Panc1 (cell line): Measurements from ENCODE around the gene OR13H1. TPM values are rescaled to one million over a fixed set of nuclear protein-coding genes. Genes with fewer than 3 reads are reported as not detected.

Experiments used
- ATAC-seq: fragments of 200-7000 bp; cut with Tn5 transposase; 2 replicates; pipeline ENCODE4 v1.9.1; 2020; ENCODE audit warnings: mild to moderate bottlenecking, moderate library complexity
- BruUV-seq: library from RNA; stranded (reverse); fragments of 400-500 nt; replicated peaks from 2 replicates; lab custom pipeline; 2021; lab: Mats Ljungman, UMichigan
- CTCF ChIA-PET: fragments of 300-600 bp; sonication (Branson Sonifier 250); formaldehyde crosslinking; loops from one replicate; lab custom pipeline; 2022; ENCODE audit warnings: antibody characterized with exemption; lab: Charles Lee
- POLR2A ChIA-PET: fragments of 300-600 bp; sonication (Branson Sonifier 250); formaldehyde crosslinking; loops from one replicate; lab custom pipeline; 2022; ENCODE audit warnings: antibody characterized with exemption; lab: Charles Lee
- DNase-seq: peaks from one replicate; pipeline ENCODE4 v3.0.0-alpha.2; 2010; ENCODE audit warnings: low read depth, low spot score
- H3K27ac ChIP-seq: 2 replicates; pipeline ENCODE4 v1.5.1; 2011; ENCODE audit warnings: mild to moderate bottlenecking, low read length, inconsistent platforms
- H3K27me3 ChIP-seq: fragments of 200-500 bp; sonication (Bioruptor generic); 2 replicates; pipeline ENCODE4 v1.6.0; 2014; ENCODE audit warnings: low read length, inconsistent platforms; ENCODE audit not compliant: control insufficient read depth, insufficient read depth
- H3K36me3 ChIP-seq: fragments of 200-500 bp; sonication (Bioruptor generic); 2 replicates; pipeline ENCODE4 v1.5.1; 2014; ENCODE audit warnings: inconsistent platforms, mild to moderate bottlenecking, low read length, moderate library complexity; ENCODE audit not compliant: control insufficient read depth, insufficient read depth
- H3K4me1 ChIP-seq: 2 replicates; pipeline ENCODE4 v1.5.1; 2011; ENCODE audit warnings: inconsistent platforms, mild to moderate bottlenecking, low read length, moderate library complexity; ENCODE audit not compliant: control insufficient read depth, insufficient read depth
- H3K4me3 ChIP-seq, 2 experiments: 2 replicates each; pipeline ENCODE4 v1.5.1; 2011 to 2012; ENCODE audit warnings: low read depth in 2 of 2, low read length in 2 of 2, mild to moderate bottlenecking in 2 of 2, inconsistent platforms in 1 of 2, moderate library complexity in 1 of 2
- H3K9me3 ChIP-seq: fragments of 200-500 bp; sonication (Bioruptor generic); 2 replicates; pipeline ENCODE4 v1.5.1; 2014; ENCODE audit warnings: low read depth, mild to moderate bottlenecking, inconsistent platforms, low read length, moderate library complexity; ENCODE audit not compliant: control insufficient read depth, insufficient read depth
- CTCF ChIP-seq: fragments of 450-650 bp; IDR thresholded peaks from 2 replicates; pipeline ENCODE4 v1.5.1; 2017; ENCODE audit warnings: mild to moderate bottlenecking
- POLR2AphosphoS5 ChIP-seq: IDR thresholded peaks from 2 replicates; pipeline ENCODE4 v1.6.1; 2012; ENCODE audit warnings: mild to moderate bottlenecking, low read depth, low read length, moderate library complexity
- REST ChIP-seq, 2 experiments: IDR thresholded peaks; 2 replicates each; pipeline ENCODE4 v1.6.1; 2011 to 2012; ENCODE audit warnings: low read depth in 2 of 2, control low read depth in 1 of 2, low read length in 1 of 2, mild to moderate bottlenecking in 1 of 2, moderate library complexity in 1 of 2; ENCODE audit not compliant: insufficient read depth in 1 of 2
- SIN3A ChIP-seq: IDR thresholded peaks from 2 replicates; pipeline ENCODE4 v1.6.1; 2012; ENCODE audit warnings: low read depth, mild to moderate bottlenecking, low read length, moderate library complexity, borderline replicate concordance; ENCODE audit not compliant: insufficient read depth
- TCF7L2 ChIP-seq: IDR thresholded peaks from 2 replicates; pipeline ENCODE4 v1.6.1; 2011; ENCODE audit warnings: mild to moderate bottlenecking, low read depth, low read length, inconsistent platforms
- in situ Hi-C: cut with HindIII; loops from 2 replicates; pipeline ENCODE4 v1.10.0; 2016; ENCODE audit warnings: low sequenced_read_pairs, low pct_unique_long_range_greater_than_20kb
- intact Hi-C: fragments of 100-400 bp; cut with micrococcal nuclease; formaldehyde crosslinking; loops from one replicate; pipeline ENCODE4 v1.10.0; 2022; ENCODE audit not compliant: unreplicated experiment
- total RNA-seq: library from RNA; stranded (reverse); gene quantifications from one replicate; pipeline ENCODE4 v1.2.1, GENCODE V29; 2021; ENCODE audit not compliant: unreplicated experiment

The OR13H1 gene
- total RNA-seq, 1 experiment from 2014 or later: not detected

- TF ChIP-seq TCF7L2 (no peak), SIN3A (no peak), CTCF (no peak)
- in situ Hi-C loops (no loop called here), intact Hi-C loops (no loop called here)
- Histone ChIP-seq H3K9me3 (no peaks in the 10 kb centered on the region), H3K27ac (no peak overlapping the region), H3K36me3 (no peaks in the 10 kb centered on the region), H3K4me1 (no peaks in the 10 kb centered on the region), H3K4me3 (no peak overlapping the region), H3K27me3 (no peaks in the 10 kb centered on the region)
- ATAC-seq (no peak), DNase-seq (no peak)
- ChIA-PET POLR2A (no interaction called here), CTCF (no interaction called here)
- BruUV-seq: no TSS peak
Measured at GRCh38 chrX:131513159-131513914, 30.5 kb upstream of the OR13H1 start.

- no TSS peak for BruUV-seq
- POLR2A ChIA-PET: no interaction called here
Measured at GRCh38 chrX:131521824-131522223, 22.1 kb upstream of the OR13H1 start.

More at GRCh38 chrX:131521824-131522223, 22.1 kb upstream of the OR13H1 start:
- CTCF ChIA-PET: no interaction called here
- Histone ChIP-seq H3K9me3 (no peaks in the 10 kb centered on the region), H3K27ac (no peak overlapping the region), H3K4me3 (no peak overlapping the region), H3K36me3 (no peaks in the 10 kb centered on the region), H3K4me1 (no peaks in the 10 kb centered on the region), H3K27me3 (no peaks in the 10 kb centered on the region; the same call in 1 of the 2 replicates)
- TF ChIP-seq CTCF: no peak
- TF ChIP-seq SIN3A: no peak
- TF ChIP-seq TCF7L2: no peak
- TF ChIP-seq POLR2AphosphoS5: no peak
- no peak for TF ChIP-seq REST (IDR thresholded peaks at IDR 0.05; ENCODE audit: insufficient read depth in 1 of 2, low read depth in 2 of 2, low read length in 1 of 2)
- no peak for DNase-seq
- ATAC-seq: no peak
- intact Hi-C loops: no loop called here
- in situ Hi-C loops: no loop called here
